NCI-H524 (cell line): Measurements from ENCODE around the gene EGFR.
"Not testable (repeated sequence)": the region's sequence is repeated elsewhere in the genome, so short reads cannot be mapped to it uniquely, and the experiment has no call there.

Source experiments
- DNase-seq, 2 experiments: peaks; one replicate each; lab custom pipeline; 2025; lab: John Stamatoyannopoulos, UW

EGFR gene

GRCh38 chr7:55147736-55148135 is 128.9 kb downstream of the EGFR start:
- DNase-seq, result no peak

GRCh38 chr7:55148571-55148970 is 129.8 kb downstream of the EGFR start:
- DNase-seq, result no peak

GRCh38 chr7:55149001-55149400 is 130.2 kb downstream of the EGFR start:
- no peak for DNase-seq

GRCh38 chr7:55150166-55150565 is 131.3 kb downstream of the EGFR start:
- DNase-seq, result no peak

GRCh38 chr7:55150709-55151451 is 132.1 kb downstream of the EGFR start:
- no peak for DNase-seq

GRCh38 chr7:55152516-55152915 is 133.7 kb downstream of the EGFR start:
- DNase-seq, result no peak

GRCh38 chr7:55154096-55154495 is 135.3 kb downstream of the EGFR start:
- DNase-seq, result no peak

- DNase-seq, result no peak
These were observed 136.7 kb downstream of the EGFR start for GRCh38 chr7:55155351-55156117.

- DNase-seq, result no peak
These were observed 138.3 kb downstream of the EGFR start for GRCh38 chr7:55156919-55157763.

GRCh38 chr7:55157764-55158105 is 138.9 kb downstream of the EGFR start:
- DNase-seq, result no peak

GRCh38 chr7:55158541-55159382 is 139.9 kb downstream of the EGFR start:
- no peak for DNase-seq

GRCh38 chr7:55160539-55160938 is 141.7 kb downstream of the EGFR start:
- DNase-seq, result no peak

GRCh38 chr7:55161154-55161687 is 142.4 kb downstream of the EGFR start:
- no peak for DNase-seq

- DNase-seq, result no peak
These were observed 143.7 kb downstream of the EGFR start for GRCh38 chr7:55162476-55162875.

- DNase-seq, result no peak
These were observed 144.9 kb downstream of the EGFR start for GRCh38 chr7:55163733-55164132.

GRCh38 chr7:55164527-55164926 is 145.7 kb downstream of the EGFR start:
- DNase-seq, result no peak

- DNase-seq, result no peak
These were observed 146.5 kb downstream of the EGFR start for GRCh38 chr7:55165176-55165861.

GRCh38 chr7:55167296-55167695 is 148.5 kb downstream of the EGFR start:
- DNase-seq, result not testable (repeated sequence)

GRCh38 chr7:55170335-55171069 is 151.7 kb downstream of the EGFR start:
- DNase-seq, result no peak

GRCh38 chr7:55171157-55171556 is 152.3 kb downstream of the EGFR start:
- no peak for DNase-seq
